H1 (cell line): ENCODE measurements around the gene C1orf174. TPM values are rescaled to one million over a fixed set of nuclear protein-coding genes. Genes with fewer than 3 reads are reported as not detected.

Source experiments
- CTCF ChIA-PET: fragments of 300-600 bp; sonication (Branson Sonifier 250); formaldehyde crosslinking; loops from one replicate; lab custom pipeline; 2021; ENCODE audit not compliant: partially characterized antibody; lab: Charles Lee
- POLR2A ChIA-PET: fragments of 300-600 bp; sonication (Branson Sonifier 250); formaldehyde crosslinking; loops from one replicate; lab custom pipeline; 2021; ENCODE audit warnings: inconsistent platforms; ENCODE audit not compliant: partially characterized antibody; lab: Charles Lee
- DNase-seq, 2 experiments: peaks; one replicate each; pipeline versions ENCODE4 v3.0.0 to v3.0.0-alpha.2; 2010 to 2022; ENCODE audit warnings: low spot score in 2 of 2, low read depth in 1 of 2, mixed read lengths in 1 of 2
- FAIRE-seq: peaks from 2 replicates; lab custom pipeline; 2011; peaks lifted over from hg19 to GRCh38; lab: Jason Lieb, UNC
- H2AFZ ChIP-seq: 2 replicates; pipeline ENCODE4 v1.8.1; 2012; ENCODE audit warnings: low read length, inconsistent platforms
- H2AK5ac ChIP-seq: 2 replicates; pipeline ENCODE4 v1.6.1; 2013; ENCODE audit warnings: low read depth, low read length
- H2BK120ac ChIP-seq: replicated peaks from 2 replicates; pipeline ENCODE3; 2013; ENCODE audit warnings: low read depth, low read length, inconsistent platforms
- H2BK12ac ChIP-seq: 2 replicates; pipeline ENCODE4 v1.6.1; 2013; ENCODE audit warnings: low read depth, low read length
- H2BK15ac ChIP-seq: 2 replicates; pipeline ENCODE4 v1.6.1; 2013; ENCODE audit warnings: low read length
- H2BK20ac ChIP-seq: 2 replicates; pipeline ENCODE4 v1.6.1; 2013; ENCODE audit warnings: low read length
- H2BK5ac ChIP-seq: 2 replicates; pipeline ENCODE4 v1.6.1; 2013; ENCODE audit warnings: low read depth, low read length
- H3K14ac ChIP-seq: 2 replicates; pipeline ENCODE4 v1.6.1; 2013; ENCODE audit warnings: inconsistent platforms; ENCODE audit not compliant: insufficient read length
- H3K18ac ChIP-seq: 2 replicates; pipeline ENCODE4 v1.6.1; 2013; ENCODE audit warnings: low read length; ENCODE audit errors: extremely low read depth
- H3K23ac ChIP-seq: 2 replicates; pipeline ENCODE4 v1.6.1; 2013; ENCODE audit warnings: inconsistent platforms; ENCODE audit not compliant: insufficient read length
- H3K23me2 ChIP-seq: 2 replicates; pipeline ENCODE4 v1.6.1; 2013; ENCODE audit warnings: low read depth, low read length
- H3K27ac ChIP-seq: 2 replicates; pipeline ENCODE4 v1.6.1; 2011; ENCODE audit warnings: low read depth, low read length, inconsistent platforms
- H3K27me3 ChIP-seq, 4 experiments: replicated peaks in 1 of 4; 1 replicate in 1 of 4; 2 replicates in 3 of 4; pipeline versions ENCODE4 v1.6.1 to v1.8.1; 2011 to 2013; ENCODE audit warnings: low read length in 3 of 4, mild to moderate bottlenecking in 3 of 4, inconsistent platforms in 2 of 4, mixed read lengths in 2 of 4, moderate library complexity in 1 of 4; ENCODE audit not compliant: control insufficient read depth in 3 of 4, insufficient read depth in 3 of 4; ENCODE audit errors: extremely low read depth in 1 of 4
- H3K36me3 ChIP-seq, 4 experiments: 2 replicates each; pipeline versions ENCODE4 v1.6.1 to v1.8.1; 2011 to 2013; ENCODE audit warnings: mild to moderate bottlenecking in 4 of 4, low read length in 3 of 4, moderate library complexity in 2 of 4, control low read depth in 1 of 4, inconsistent platforms in 1 of 4; ENCODE audit not compliant: insufficient read depth in 4 of 4, control insufficient read depth in 2 of 4
- H3K4ac ChIP-seq: replicated peaks from 2 replicates; pipeline ENCODE3; 2013; ENCODE audit warnings: low read length, low read depth, mixed read lengths, inconsistent platforms; ENCODE audit not compliant: insufficient read length
- H3K4me1 ChIP-seq, 4 experiments: replicated peaks in 1 of 4; 1 replicate in 1 of 4; 2 replicates in 3 of 4; pipeline versions ENCODE4 v1.6.1 to v1.8.1; 2011 to 2013; ENCODE audit warnings: low read length in 3 of 4, inconsistent platforms in 2 of 4, mixed read lengths in 1 of 4; ENCODE audit not compliant: insufficient read depth in 4 of 4, control insufficient read depth in 3 of 4
- H3K4me2 ChIP-seq, 2 experiments: 2 replicates each; pipeline versions ENCODE4 v1.6.1 to v1.8.1; 2011 to 2013; ENCODE audit warnings: low read depth in 2 of 2, low read length in 2 of 2, control low read depth in 1 of 2, inconsistent platforms in 1 of 2, mild to moderate bottlenecking in 1 of 2; ENCODE audit not compliant: insufficient read depth in 1 of 2
- H3K4me3 ChIP-seq, 4 experiments: fragments of 200-600, 300-600 bp in 1 of 4; sonication (generic), shearing (Covaris generic), sonication (Bioruptor Twin) in 1 of 4; 2 replicates each; pipeline versions ENCODE4 v1.5.1 to v1.8.1; 2011 to 2016; ENCODE audit warnings: low read length in 4 of 4, low read depth in 3 of 4, control low read depth in 2 of 4, inconsistent platforms in 2 of 4, mild to moderate bottlenecking in 2 of 4, mixed read lengths in 1 of 4, moderate library complexity in 1 of 4; ENCODE audit not compliant: insufficient read depth in 2 of 4; ENCODE audit errors: extremely low read depth in 1 of 4
- H3K56ac ChIP-seq: replicated peaks from 2 replicates; pipeline ENCODE3; 2013; ENCODE audit warnings: low read depth, mild to moderate bottlenecking, mixed read lengths, low read length, inconsistent platforms; ENCODE audit not compliant: insufficient read length
- H3K79me1 ChIP-seq: 2 replicates; pipeline ENCODE4 v1.6.1; 2013; ENCODE audit warnings: low read depth, low read length, control low read depth
- H3K79me2 ChIP-seq, 2 experiments: 2 replicates each; pipeline versions ENCODE4 v1.6.1 to v1.8.1; 2012 to 2013; ENCODE audit warnings: low read length in 2 of 2, mild to moderate bottlenecking in 2 of 2, inconsistent platforms in 1 of 2; ENCODE audit not compliant: insufficient read depth in 2 of 2, control insufficient read depth in 1 of 2
- H3K9ac ChIP-seq, 4 experiments: replicated peaks in 1 of 4; 1 replicate in 1 of 4; 2 replicates in 3 of 4; pipeline versions ENCODE4 v1.6.1 to v1.8.1; 2011 to 2013; ENCODE audit warnings: low read depth in 3 of 4, low read length in 3 of 4, control low read depth in 2 of 4, mild to moderate bottlenecking in 2 of 4, moderate library complexity in 2 of 4, inconsistent platforms in 1 of 4; ENCODE audit errors: extremely low read depth in 1 of 4
- H3K9me3 ChIP-seq, 2 experiments: 2 replicates each; pipeline versions ENCODE4 v1.6.1 to v1.8.1; 2012 to 2013; ENCODE audit warnings: mild to moderate bottlenecking in 2 of 2, moderate library complexity in 2 of 2, control low read depth in 1 of 2, inconsistent platforms in 1 of 2, low read depth in 1 of 2, low read length in 1 of 2, mixed read lengths in 1 of 2; ENCODE audit not compliant: insufficient read depth in 2 of 2
- H4K20me1 ChIP-seq, 2 experiments: replicated peaks in 1 of 2; 2 replicates each; pipeline versions ENCODE3 to v1.8.1; 2011 to 2013; ENCODE audit warnings: inconsistent platforms in 2 of 2, low read length in 2 of 2, mild to moderate bottlenecking in 1 of 2; ENCODE audit not compliant: insufficient read depth in 2 of 2, control insufficient read depth in 1 of 2
- H4K5ac ChIP-seq: 2 replicates; pipeline ENCODE4 v1.6.1; 2013; ENCODE audit warnings: low read length, low read depth, mixed read lengths, inconsistent platforms; ENCODE audit not compliant: insufficient read length
- H4K8ac ChIP-seq: 2 replicates; pipeline ENCODE4 v1.8.0; 2013; ENCODE audit warnings: mild to moderate bottlenecking, moderate library complexity, low read length, inconsistent platforms; ENCODE audit not compliant: insufficient read depth; ENCODE audit errors: extremely low read depth
- H4K91ac ChIP-seq: replicated peaks from 2 replicates; pipeline ENCODE3; 2013; ENCODE audit warnings: low read length, mixed read lengths, inconsistent platforms; ENCODE audit not compliant: insufficient read length
- E2F6 ChIP-seq: IDR thresholded peaks from 2 replicates; pipeline ENCODE4 v1.6.1; 2012; ENCODE audit warnings: inconsistent platforms
- KDM1A ChIP-seq: fragments of 200-600, 300-600 bp; sonication (generic); IDR thresholded peaks from 2 replicates; pipeline ENCODE4 v1.7.1; 2016; ENCODE audit warnings: mild to moderate bottlenecking, low read length, borderline replicate concordance
- KDM4A ChIP-seq: IDR thresholded peaks from one replicate; pipeline ENCODE4 v1.7.1; 2012; ENCODE audit warnings: low read depth, mild to moderate bottlenecking, moderate library complexity, low read length, inconsistent platforms; ENCODE audit not compliant: severe bottlenecking
- MAX ChIP-seq: IDR thresholded peaks from 2 replicates; pipeline ENCODE4 v1.6.1; 2012; ENCODE audit warnings: inconsistent platforms
- PHF8 ChIP-seq: fragments of 200-600 bp; sonication (generic); conservative IDR thresholded peaks from 2 replicates; pipeline ENCODE4 v1.7.1; 2012; ENCODE audit warnings: low read depth, mild to moderate bottlenecking, inconsistent platforms, low read length, moderate library complexity
- POLR2AphosphoS5 ChIP-seq: IDR thresholded peaks from 2 replicates; pipeline ENCODE4 v1.6.1; 2011; ENCODE audit warnings: low read depth, low read length
- RFX5 ChIP-seq: IDR thresholded peaks from 2 replicates; pipeline ENCODE4 v1.6.1; 2011; ENCODE audit warnings: low read depth, low read length, improper control_type of control experiment, borderline replicate concordance
- SP1 ChIP-seq: IDR thresholded peaks from 2 replicates; pipeline ENCODE4 v1.6.1; 2011; ENCODE audit warnings: low read depth, low read length
- SP4 ChIP-seq: IDR thresholded peaks from 2 replicates; pipeline ENCODE4 v1.6.1; 2012; ENCODE audit warnings: low read length, inconsistent platforms
- TCF12 ChIP-seq: IDR thresholded peaks from 2 replicates; pipeline ENCODE4 v1.6.1; 2011; ENCODE audit warnings: low read depth, mild to moderate bottlenecking, low read length
- YY1 ChIP-seq: IDR thresholded peaks from 2 replicates; pipeline ENCODE4 v1.6.1; 2011; ENCODE audit warnings: low read depth, mild to moderate bottlenecking, low read length
- WGBS, 2 experiments: shearing (Covaris generic) in 1 of 2; methylation state at CpG; one replicate each; pipeline versions ENCODE4 v1.1.6 to v1.1.7; 2013 to 2015; ENCODE audit warnings: low lambda C conversion rate in 2 of 2, mixed read lengths in 2 of 2, inconsistent platforms in 1 of 2, low coverage in 1 of 2, missing lambda C conversion rate in 1 of 2; ENCODE audit not compliant: insufficient replicate concordance in 2 of 2, insufficient coverage in 1 of 2, insufficient read length in 1 of 2; ENCODE audit errors: extremely low coverage in 1 of 2, missing lambda C conversion rate in 1 of 2; 5-methylcytosine and 5-hydroxymethylcytosine counted together
- polyA plus RNA-seq, 7 experiments: library from polyadenylated mRNA; depleted of rRNA in 3 of 7; stranded (reverse) in 5 of 7; unstranded in 2 of 7; fragments of >200 nt in 5 of 7; fragments of 200-250 nt in 2 of 7; gene quantifications; 1 replicate in 5 of 7; 2 replicates in 1 of 7; 4 replicates in 1 of 7; pipeline versions ENCODE4 v1.2.1 to v1.2.3, GENCODE V29; 2011 to 2013; ENCODE audit warnings: missing spikeins in 2 of 7, mixed read lengths in 2 of 7
- total RNA-seq: library from RNA; stranded (reverse); fragmentation: NEBNext Ultra II Directional; extraction: Animal tissue kit (Norgen Biotek cat#: 25700); gene quantifications from 2 replicates; pipeline ENCODE4 v1.2.1, GENCODE V29; 2021

Gene C1orf174
- total and polyA plus RNA-seq, 2 of the 8 experiments (the other 6 are each of a cell fraction or from before 2014, with no cell fraction given), result 28.4 to 32.4 TPM

- H3K4me1 ChIP-seq, result peaks cover 0 to 12% (median 3%) of the 10 kb centered on the region in 4 experiments; a peak in 1 of 7 replicates
- H3K9me3 ChIP-seq, result no peaks in the 10 kb centered on the region
- H2AK5ac ChIP-seq, result no peak overlapping the region
- H3K18ac ChIP-seq, result peak overlapping the region; percentile 97
- H2BK120ac ChIP-seq, result no peak overlapping the region
- 0 out of 2 replicates have a peak overlapping the region, but pooled peaks have one; percentile 53 for H2BK15ac ChIP-seq
- peaks cover 4% of the 10 kb centered on the region in 2 experiments for H4K20me1 ChIP-seq
- no peak overlapping the region for H3K4ac ChIP-seq
- peaks cover 5 to 34% of the 10 kb centered on the region in 2 experiments for H3K79me2 ChIP-seq
- H3K27ac ChIP-seq, result peak overlapping the region; percentile 98
- H4K8ac ChIP-seq, result peak overlapping the region; percentile 47
- no peak overlapping the region for H2BK20ac ChIP-seq
- H3K23ac ChIP-seq, result no peak overlapping the region
- H2BK5ac ChIP-seq, result peak overlapping the region; percentile 98
- peaks cover 8% of the 10 kb centered on the region for H3K23me2 ChIP-seq
- peak overlapping the region; percentile 12 for H4K91ac ChIP-seq
- peak overlapping the region in 3 of 4 experiments; percentile 39 to 93 (median 79); a peak in 6 of 7 replicates for H3K9ac ChIP-seq
- H3K79me1 ChIP-seq, result peaks cover 9% of the 10 kb centered on the region
- H3K27me3 ChIP-seq, result no peaks in the 10 kb centered on the region
- peak; percentile 63 for FAIRE-seq
- ChIA-PET POLR2A (interaction anchor here (1.0 to 3.3 kb wide), 7 partner anchors 10 to 826 kb away, joined by 3 to 29 read pairs (median 4); partner anchors contain the start of genes CEP104, DFFB and LRRC47), CTCF (no interaction called here)
- TF ChIP-seq MAX (peak; percentile 66), YY1 (peak; percentile 80), PHF8 (peak; percentile 39; the same call in 1 of the 2 replicates), KDM1A (no peak), E2F6 (peak; percentile 22; the same call in 1 of the 2 replicates), RFX5 (no peak), POLR2AphosphoS5 (peak; percentile 5; the same call in 1 of the 2 replicates), TCF12 (no peak), SP4 (peak; percentile 53; the same call in 1 of the 2 replicates), SP1 (0 out of 2 replicates have a peak, but pooled peaks have one; percentile 26), KDM4A (peak; percentile 72)
- H3K14ac ChIP-seq, result no peak overlapping the region
- peak overlapping the region; percentile 37 for H3K56ac ChIP-seq
- 3% methylated on average over 38 of the region's 51 CpGs; no CpG with 5 or more reads in 1 of the 2 experiments for WGBS, 2 experiments
- H2BK12ac ChIP-seq, result no peak overlapping the region
- H3K4me2 ChIP-seq, result peak overlapping the region; percentile 79 to 82
- H3K36me3 ChIP-seq, result no peaks in the 10 kb centered on the region
- H2AFZ ChIP-seq, result no peak overlapping the region; the same call in 1 of the 2 replicates
- peak; percentile 93 to 97 for DNase-seq
- H4K5ac ChIP-seq, result peak overlapping the region; percentile 23
- H3K4me3 ChIP-seq, result peak overlapping the region; percentile 78 to 92 (median 82)
Observed at GRCh38 chr1:3900969-3901529, 977 bp upstream of the C1orf174 start.
